Ishikawa (cell line): ENCODE results near the gene TMEM119.

ENCODE experiments used
- CEBPB ChIP-seq: IDR thresholded peaks from 2 replicates; pipeline ENCODE4 v1.6.1; 2012
- CREB1 ChIP-seq: IDR thresholded peaks from 2 replicates; pipeline ENCODE4 v1.6.1; 2012; ENCODE audit warnings: low read depth
- EGR1 ChIP-seq: IDR thresholded peaks from 2 replicates; pipeline ENCODE4 v1.6.1; 2012
- EP300 ChIP-seq: IDR thresholded peaks from 2 replicates; pipeline ENCODE4 v1.6.1; 2012; ENCODE audit warnings: borderline replicate concordance
- FOXM1 ChIP-seq: IDR thresholded peaks from 2 replicates; pipeline ENCODE4 v1.6.1; 2012; ENCODE audit warnings: low read depth, borderline replicate concordance
- MAX ChIP-seq: IDR thresholded peaks from 2 replicates; pipeline ENCODE4 v1.6.1; 2012
- NFIC ChIP-seq: IDR thresholded peaks from 2 replicates; pipeline ENCODE4 v1.6.1; 2012
- RAD21 ChIP-seq: IDR thresholded peaks from 2 replicates; pipeline ENCODE4 v1.6.1; 2012; ENCODE audit warnings: low read depth
- REST ChIP-seq: IDR thresholded peaks from 2 replicates; pipeline ENCODE4 v1.6.1; 2012; ENCODE audit warnings: low read depth, mild to moderate bottlenecking
- TAF1 ChIP-seq: IDR thresholded peaks from 2 replicates; pipeline ENCODE4 v1.6.1; 2012; ENCODE audit warnings: low read depth, mild to moderate bottlenecking
- TCF12 ChIP-seq: IDR thresholded peaks from 2 replicates; pipeline ENCODE4 v1.6.1; 2012; ENCODE audit warnings: low read depth
- TEAD4 ChIP-seq: IDR thresholded peaks from 2 replicates; pipeline ENCODE4 v1.6.1; 2012
- USF1 ChIP-seq: IDR thresholded peaks from 2 replicates; pipeline ENCODE4 v1.6.1; 2012
- YY1 ChIP-seq: IDR thresholded peaks from 2 replicates; pipeline ENCODE4 v1.6.1; 2012; ENCODE audit warnings: low read depth
- ZBTB7A ChIP-seq: IDR thresholded peaks from 2 replicates; pipeline ENCODE4 v1.6.1; 2012; ENCODE audit warnings: low read depth

Gene TMEM119

GRCh38 chr12:108581311-108582227, 16.3 kb downstream of the TMEM119 start:
- TF ChIP-seq USF1 (no peak), YY1 (no peak), MAX (no peak)

DNA sequence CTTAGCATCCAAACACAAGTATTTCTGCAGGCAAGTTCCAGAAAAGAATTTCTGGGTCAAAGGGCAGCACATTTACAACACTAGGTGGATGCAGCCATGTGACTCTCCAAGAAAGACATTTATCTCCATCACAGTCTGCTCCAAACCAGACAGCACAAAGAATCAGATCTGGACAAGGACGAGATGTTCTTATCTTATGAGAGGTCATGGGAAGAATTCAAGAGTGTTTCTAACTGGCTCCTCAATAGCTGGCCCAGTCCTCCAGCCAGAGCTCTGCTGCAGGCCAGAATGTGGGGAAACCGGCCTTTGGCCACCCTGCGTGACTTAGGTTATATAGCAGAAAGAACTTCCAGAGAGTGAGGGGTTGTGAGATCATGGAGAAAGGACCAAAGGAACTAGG, 17.4 kb downstream of the TMEM119 start:
- TF ChIP-seq MAX = no peak
- no peak for TF ChIP-seq EP300

- no peak for TF ChIP-seq FOXM1
- TF ChIP-seq YY1 = no peak
- TF ChIP-seq CREB1 = no peak
- no peak for TF ChIP-seq TEAD4
- TF ChIP-seq RAD21 = no peak
- no peak for TF ChIP-seq CEBPB
- no peak for TF ChIP-seq REST
- no peak for TF ChIP-seq EP300
- TF ChIP-seq NFIC = no peak
- TF ChIP-seq ZBTB7A = no peak
- TF ChIP-seq EGR1 = no peak
- TF ChIP-seq MAX = no peak
- TF ChIP-seq TAF1 = no peak
- TF ChIP-seq TCF12 = no peak
- TF ChIP-seq USF1 = no peak
These were observed 19.1 kb downstream of the TMEM119 start for GRCh38 chr12:108578813-108579212.

GRCh38 chr12:108578264-108578663, 19.6 kb downstream of the TMEM119 start:
- TF ChIP-seq CREB1 = no peak
- no peak for TF ChIP-seq FOXM1
- no peak for TF ChIP-seq ZBTB7A
- no peak for TF ChIP-seq TAF1
- TF ChIP-seq NFIC = no peak
- no peak for TF ChIP-seq EP300
- no peak for TF ChIP-seq EGR1
- TF ChIP-seq REST = no peak
- TF ChIP-seq TCF12 = no peak
- TF ChIP-seq YY1 = no peak
- TF ChIP-seq RAD21 = no peak
- no peak for TF ChIP-seq CEBPB
- TF ChIP-seq TEAD4 = no peak
- TF ChIP-seq MAX = no peak

DNA sequence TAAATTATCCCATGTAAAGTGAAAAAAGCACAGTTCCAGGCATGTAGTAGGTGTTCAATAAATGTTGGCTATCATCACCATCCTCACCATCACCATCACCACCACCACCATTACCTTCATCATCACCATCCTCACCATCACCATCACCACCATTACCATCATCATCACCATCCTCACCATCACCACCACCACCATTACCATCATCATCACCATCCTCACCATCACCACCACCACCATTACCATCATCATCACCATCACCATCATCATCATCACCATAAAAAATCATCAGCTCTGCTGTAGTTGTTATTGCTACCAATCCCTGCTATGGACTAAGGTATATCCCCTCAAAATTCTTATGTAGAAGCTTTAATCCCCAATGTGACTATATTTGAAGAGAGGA, 20.4 kb downstream of the TMEM119 start:
- TF ChIP-seq TCF12 = no peak
- no peak for TF ChIP-seq ZBTB7A
- TF ChIP-seq NFIC = no peak

DNA sequence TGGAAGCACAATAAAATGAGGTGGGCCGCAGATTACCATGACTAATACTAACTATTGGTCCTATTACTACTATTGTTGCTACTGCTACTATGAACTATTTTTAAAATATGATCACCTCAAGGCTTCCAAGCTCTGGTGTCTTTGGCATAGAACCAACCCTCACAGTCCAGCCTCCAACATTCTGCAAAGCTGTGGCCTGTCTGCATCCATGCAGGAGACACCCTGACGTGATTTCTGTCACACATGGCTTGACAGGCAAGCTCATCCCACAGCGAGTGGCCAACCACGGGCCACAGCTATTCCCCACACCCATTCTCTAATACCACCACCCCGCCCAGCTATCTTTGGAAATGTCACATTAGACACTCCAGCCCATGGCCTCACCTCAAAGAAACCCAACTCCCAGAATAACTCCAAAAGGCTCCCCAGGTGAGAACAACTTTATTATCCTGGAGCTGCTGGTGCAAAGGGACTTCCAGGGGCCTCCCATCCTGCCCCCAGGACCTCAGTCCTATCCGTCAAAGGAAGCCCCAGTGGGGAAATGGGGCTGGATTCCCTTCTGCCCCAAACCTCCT, 21.1 kb downstream of the TMEM119 start:
- TF ChIP-seq TAF1 = no peak
